ENCODE data around the gene ZCWPW1. TPM values are rescaled to one million over a fixed set of nuclear protein-coding genes. Genes with fewer than 3 reads are reported as not detected.
A peak's percentile ranks its signal among the peaks of the same experiment; 100 is the strongest.

The ZCWPW1 gene
- total RNA-seq, 2 experiments from 2014 or later, result 4.1 to 10.8 TPM

- no TSS peak for BruUV-seq (replicated peaks)
- POLR2A ChIA-PET, result no interaction called here
- Histone ChIP-seq H3K4me1 (ENCODE audit: insufficient read depth, low read length, poor library complexity, severe bottlenecking) (peaks cover 29% of the 10 kb centered on the region), H4K20me1 (ENCODE audit: insufficient read depth, low read length) (no peaks in the 10 kb centered on the region), H3K4me2 (ENCODE audit: low read length) (peak overlapping the region; percentile 18; the same call in 1 of the 2 replicates), H3K9me3 (ENCODE audit: low read length) (no peaks in the 10 kb centered on the region), H3K79me2 (ENCODE audit: insufficient read depth, low read depth, low read length) (no peaks in the 10 kb centered on the region), H2AFZ (ENCODE audit: low read length) (peak overlapping the region; percentile 37; the same call in 1 of the 2 replicates), H3K36me3 (ENCODE audit: insufficient read depth, low read length) (no peaks in the 10 kb centered on the region), H3K4me3 (ENCODE audit: low read depth, low read length, poor library complexity, severe bottlenecking) (no peak overlapping the region), H3K9me2 (ENCODE audit: insufficient read depth, low read length) (no peaks in the 10 kb centered on the region), H3K27ac (ENCODE audit: low read depth, low read length, poor library complexity, severe bottlenecking) (no peak overlapping the region)
- CTCF ChIA-PET (ENCODE audit: unreplicated experiment), result no interaction called here
- TF ChIP-seq EZH2phosphoT487 (IDR thresholded peaks at IDR 0.05; ENCODE audit: borderline replicate concordance, low read depth, low read length) (no peak), CTCF (conservative IDR thresholded peaks at IDR 0.05; ENCODE audit: low read length) (no peak)
- DNase-seq (ENCODE audit: low spot score), result no peak
- intact Hi-C loops (cut with micrococcal nuclease; ENCODE audit: unreplicated experiment), result no loop called here
Observed at GRCh38 chr7:100413346-100413745, 15.2 kb downstream of the ZCWPW1 start.

- Histone ChIP-seq H3K4me1 (ENCODE audit: insufficient read depth, low read length, poor library complexity, severe bottlenecking) (peaks cover 47% of the 10 kb centered on the region), H4K20me1 (ENCODE audit: insufficient read depth, low read length) (no peaks in the 10 kb centered on the region), H3K36me3 (ENCODE audit: insufficient read depth, low read length) (no peaks in the 10 kb centered on the region), H3K4me3 (ENCODE audit: low read depth, low read length, poor library complexity, severe bottlenecking) (no peak overlapping the region), H3K27ac (ENCODE audit: low read depth, low read length, poor library complexity, severe bottlenecking) (no peak overlapping the region), H3K9me3 (ENCODE audit: low read length) (no peaks in the 10 kb centered on the region), H3K79me2 (ENCODE audit: insufficient read depth, low read depth, low read length) (no peaks in the 10 kb centered on the region), H3K4me2 (ENCODE audit: low read length) (no peak overlapping the region), H2AFZ (ENCODE audit: low read length) (no peak overlapping the region), H3K9me2 (ENCODE audit: insufficient read depth, low read length) (no peaks in the 10 kb centered on the region)
- DNase-seq (ENCODE audit: low spot score), result no peak
- POLR2A ChIA-PET, result no interaction called here
- intact Hi-C loops (cut with micrococcal nuclease; ENCODE audit: unreplicated experiment), result no loop called here
- BruUV-seq (replicated peaks), result no TSS peak
- CTCF ChIA-PET (ENCODE audit: unreplicated experiment), result no interaction called here
- TF ChIP-seq CTCF (conservative IDR thresholded peaks at IDR 0.05; ENCODE audit: low read length) (no peak), EZH2phosphoT487 (IDR thresholded peaks at IDR 0.05; ENCODE audit: borderline replicate concordance, low read depth, low read length) (no peak)
Observed at GRCh38 chr7:100411101-100411500, 17.4 kb downstream of the ZCWPW1 start.

- Histone ChIP-seq H3K9me3 (ENCODE audit: low read length) (no peaks in the 10 kb centered on the region), H4K20me1 (ENCODE audit: insufficient read depth, low read length) (no peaks in the 10 kb centered on the region), H3K4me2 (ENCODE audit: low read length) (peak overlapping the region; percentile 45), H3K36me3 (ENCODE audit: insufficient read depth, low read length) (no peaks in the 10 kb centered on the region), H3K9me2 (ENCODE audit: insufficient read depth, low read length) (no peaks in the 10 kb centered on the region), H3K4me3 (ENCODE audit: low read depth, low read length, poor library complexity, severe bottlenecking) (no peak overlapping the region), H3K27ac (ENCODE audit: low read depth, low read length, poor library complexity, severe bottlenecking) (no peak overlapping the region), H3K4me1 (ENCODE audit: insufficient read depth, low read length, poor library complexity, severe bottlenecking) (peaks cover 33% of the 10 kb centered on the region), H2AFZ (ENCODE audit: low read length) (peak overlapping the region; percentile 32; the same call in 1 of the 2 replicates), H3K79me2 (ENCODE audit: insufficient read depth, low read depth, low read length) (no peaks in the 10 kb centered on the region)
- intact Hi-C loops (cut with micrococcal nuclease; ENCODE audit: unreplicated experiment), result loop anchor here (1.0 to 2.0 kb wide), 3 partner anchors 33 to 275 kb away; no protein-coding TSS in a partner anchor
- no TSS peak for BruUV-seq (replicated peaks)
- peak; percentile 83 for DNase-seq (ENCODE audit: low spot score)
- ChIA-PET CTCF (ENCODE audit: unreplicated experiment) (interaction anchor here (0.6 to 1.5 kb wide), 6 partner anchors 8 to 283 kb away, joined by 3 to 4 read pairs (median 3); no protein-coding TSS in a partner anchor), POLR2A (interaction anchor here (1.0 kb wide), 1 partner anchor 14 kb away, joined by 3 read pairs; no protein-coding TSS in a partner anchor)
- peak; percentile 89 for TF ChIP-seq CTCF (conservative IDR thresholded peaks at IDR 0.05; ENCODE audit: low read length)
- TF ChIP-seq EZH2phosphoT487 (IDR thresholded peaks at IDR 0.05; ENCODE audit: borderline replicate concordance, low read depth, low read length), result no peak
Observed at GRCh38 chr7:100407285-100408180, 21.0 kb downstream of the ZCWPW1 start.
